ENCODE data around the gene HNRNPA0.

- TF ChIP-seq EP300 (IDR thresholded peaks at IDR 0.05), result no peak
- TF ChIP-seq, protein P1, sequence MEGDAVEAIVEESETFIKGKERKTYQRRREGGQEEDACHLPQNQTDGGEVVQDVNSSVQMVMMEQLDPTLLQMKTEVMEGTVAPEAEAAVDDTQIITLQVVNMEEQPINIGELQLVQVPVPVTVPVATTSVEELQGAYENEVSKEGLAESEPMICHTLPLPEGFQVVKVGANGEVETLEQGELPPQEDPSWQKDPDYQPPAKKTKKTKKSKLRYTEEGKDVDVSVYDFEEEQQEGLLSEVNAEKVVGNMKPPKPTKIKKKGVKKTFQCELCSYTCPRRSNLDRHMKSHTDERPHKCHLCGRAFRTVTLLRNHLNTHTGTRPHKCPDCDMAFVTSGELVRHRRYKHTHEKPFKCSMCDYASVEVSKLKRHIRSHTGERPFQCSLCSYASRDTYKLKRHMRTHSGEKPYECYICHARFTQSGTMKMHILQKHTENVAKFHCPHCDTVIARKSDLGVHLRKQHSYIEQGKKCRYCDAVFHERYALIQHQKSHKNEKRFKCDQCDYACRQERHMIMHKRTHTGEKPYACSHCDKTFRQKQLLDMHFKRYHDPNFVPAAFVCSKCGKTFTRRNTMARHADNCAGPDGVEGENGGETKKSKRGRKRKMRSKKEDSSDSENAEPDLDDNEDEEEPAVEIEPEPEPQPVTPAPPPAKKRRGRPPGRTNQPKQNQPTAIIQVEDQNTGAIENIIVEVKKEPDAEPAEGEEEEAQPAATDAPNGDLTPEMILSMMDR (IDR thresholded peaks at IDR 0.05), result no peak
These were observed 18.4 kb downstream of the HNRNPA0 start, which contains the start of gene KLHL3 for GRCh38 chr5:137735555-137736284.
